Mesenchymal stem cell (in vitro differentiated cells and primary cell): ENCODE data around the gene ASIC2.

ENCODE experiments used
- DNase-seq: peaks from one replicate; pipeline ENCODE4 v3.0.0-alpha.2; 2013
- H2AFZ ChIP-seq: one replicate; pipeline ENCODE4 v1.6.1; 2013; ENCODE audit warnings: low read depth, mild to moderate bottlenecking, control low read depth, inconsistent platforms, low read length, moderate library complexity
- H2AK5ac ChIP-seq: 2 replicates; pipeline ENCODE4 v1.6.1; 2013; ENCODE audit warnings: low read length, moderate library complexity, mild to moderate bottlenecking, inconsistent platforms; ENCODE audit not compliant: severe bottlenecking
- H2BK120ac ChIP-seq: one replicate; pipeline ENCODE4 v1.6.1; 2013; ENCODE audit warnings: low read depth, mild to moderate bottlenecking, inconsistent platforms, low read length, moderate library complexity
- H2BK12ac ChIP-seq, 2 experiments: one replicate each; pipeline ENCODE4 v1.6.1; 2013; ENCODE audit warnings: inconsistent platforms in 2 of 2, low read length in 2 of 2, mild to moderate bottlenecking in 2 of 2, moderate library complexity in 2 of 2, control low read depth in 1 of 2
- H2BK15ac ChIP-seq: one replicate; pipeline ENCODE4 v1.6.1; 2013; ENCODE audit warnings: mild to moderate bottlenecking, low read depth, inconsistent platforms; ENCODE audit not compliant: poor library complexity, severe bottlenecking
- H2BK5ac ChIP-seq: 2 replicates; pipeline ENCODE4 v1.6.1; 2013; ENCODE audit warnings: low read depth, mild to moderate bottlenecking, low read length, control low read depth, inconsistent platforms; ENCODE audit not compliant: poor library complexity, severe bottlenecking
- H3K14ac ChIP-seq, 2 experiments: one replicate each; pipeline ENCODE4 v1.6.1; 2013; ENCODE audit warnings: inconsistent platforms in 2 of 2, low read length in 2 of 2, control low read depth in 1 of 2, mild to moderate bottlenecking in 1 of 2, moderate library complexity in 1 of 2
- H3K18ac ChIP-seq, 2 experiments: one replicate each; pipeline ENCODE4 v1.6.1; 2013; ENCODE audit warnings: inconsistent platforms in 2 of 2, low read length in 2 of 2, control low read depth in 1 of 2, low read depth in 1 of 2, mild to moderate bottlenecking in 1 of 2
- H3K23ac ChIP-seq, 2 experiments: one replicate each; pipeline ENCODE4 v1.6.1; 2013; ENCODE audit warnings: inconsistent platforms in 2 of 2, low read length in 2 of 2, mild to moderate bottlenecking in 2 of 2, moderate library complexity in 2 of 2, control low read depth in 1 of 2
- H3K27ac ChIP-seq: 2 replicates; pipeline ENCODE4 v1.5.1; 2013; ENCODE audit warnings: mild to moderate bottlenecking, moderate library complexity, low read length, control low read depth, inconsistent platforms; ENCODE audit not compliant: poor library complexity, severe bottlenecking
- H3K27me3 ChIP-seq, 2 experiments: 2 replicates each; pipeline versions ENCODE4 v1.6.1 to v1.7.0; 2013; ENCODE audit warnings: low read length in 2 of 2, mild to moderate bottlenecking in 2 of 2, moderate library complexity in 2 of 2, control low read depth in 1 of 2, inconsistent platforms in 1 of 2; ENCODE audit not compliant: control insufficient read depth in 1 of 2, insufficient read depth in 1 of 2
- H3K36me3 ChIP-seq, 2 experiments: 2 replicates each; pipeline versions ENCODE4 v1.6.1 to v1.7.0; 2013; ENCODE audit warnings: low read length in 2 of 2, control low read depth in 1 of 2, inconsistent platforms in 1 of 2, low read depth in 1 of 2, mild to moderate bottlenecking in 1 of 2; ENCODE audit not compliant: insufficient read depth in 2 of 2, control insufficient read depth in 1 of 2
- H3K4ac ChIP-seq, 2 experiments: one replicate each; pipeline ENCODE4 v1.6.1; 2013; ENCODE audit warnings: inconsistent platforms in 2 of 2, low read length in 2 of 2, mild to moderate bottlenecking in 2 of 2, moderate library complexity in 2 of 2, control low read depth in 1 of 2, low read depth in 1 of 2
- H3K4me1 ChIP-seq: 2 replicates; pipeline ENCODE4 v1.6.1; 2013; ENCODE audit warnings: low read depth, low read length, control low read depth; ENCODE audit not compliant: control insufficient read depth, insufficient read depth
- H3K4me2 ChIP-seq: 2 replicates; pipeline ENCODE4 v1.6.1; 2013; ENCODE audit warnings: low read length, mild to moderate bottlenecking, inconsistent platforms; ENCODE audit not compliant: poor library complexity, severe bottlenecking
- H3K4me3 ChIP-seq, 2 experiments: 2 replicates each; pipeline versions ENCODE4 v1.5.1 to v1.7.0; 2013; ENCODE audit warnings: low read length in 2 of 2, mild to moderate bottlenecking in 2 of 2, control low read depth in 1 of 2, low read depth in 1 of 2; ENCODE audit not compliant: insufficient read depth in 1 of 2
- H3K79me1 ChIP-seq: replicated peaks from 2 replicates; pipeline ENCODE4 v1.6.1; 2013; ENCODE audit warnings: mild to moderate bottlenecking, control low read depth, low read length, inconsistent platforms; ENCODE audit not compliant: poor library complexity, severe bottlenecking
- H3K9ac ChIP-seq: 2 replicates; pipeline ENCODE4 v1.7.0; 2013; ENCODE audit warnings: mild to moderate bottlenecking, low read length, moderate library complexity
- H3K9me3 ChIP-seq: 2 replicates; pipeline ENCODE4 v1.7.0; 2013; ENCODE audit warnings: mild to moderate bottlenecking, low read length; ENCODE audit not compliant: control insufficient read depth
- H4K8ac ChIP-seq: one replicate; pipeline ENCODE4 v1.6.1; 2013; ENCODE audit warnings: inconsistent platforms, mild to moderate bottlenecking, low read length, moderate library complexity
- H4K91ac ChIP-seq: one replicate; pipeline ENCODE4 v1.6.1; 2013; ENCODE audit warnings: mild to moderate bottlenecking, low read length, inconsistent platforms
- WGBS: methylation state at CpG from one replicate; pipeline ENCODE4 v1.1.7; 2013; ENCODE audit warnings: mixed read lengths; 5-methylcytosine and 5-hydroxymethylcytosine counted together

Gene ASIC2

GRCh38 chr17:33080091-33080490 is 213.0 kb downstream of the ASIC2 start:
- Histone ChIP-seq H2AK5ac (no peak overlapping the region), H3K9me3 (no peaks in the 10 kb centered on the region), H3K14ac (no peak overlapping the region), H4K8ac (no peak overlapping the region), H3K23ac (no peak overlapping the region), H3K4me1 (no peaks in the 10 kb centered on the region), H3K36me3 (no peaks in the 10 kb centered on the region), H2BK12ac (no peak overlapping the region), H3K4me2 (no peak overlapping the region), H2AFZ (no peak overlapping the region), H3K4me3 (no peak overlapping the region), H3K79me1 (no peaks in the 10 kb centered on the region), H3K27ac (no peak overlapping the region), H3K4ac (no peak overlapping the region), H3K9ac (no peak overlapping the region), H3K18ac (no peak overlapping the region), H2BK120ac (no peak overlapping the region), H2BK5ac (no peak overlapping the region), H4K91ac (no peak overlapping the region), H2BK15ac (no peak overlapping the region), H3K27me3 (peaks cover 15 to 75% of the 10 kb centered on the region in 2 experiments)
- no peak for DNase-seq
- WGBS, result 57% methylated on average over 1 of the region's 3 CpGs

GRCh38 chr17:33079201-33079600 is 213.9 kb downstream of the ASIC2 start:
- Histone ChIP-seq H3K27ac (no peak overlapping the region), H2AK5ac (no peak overlapping the region), H4K91ac (no peak overlapping the region), H2BK120ac (no peak overlapping the region), H3K23ac (no peak overlapping the region), H3K14ac (no peak overlapping the region), H2BK12ac (no peak overlapping the region), H3K18ac (no peak overlapping the region), H2BK15ac (no peak overlapping the region), H3K4me3 (no peak overlapping the region), H3K36me3 (no peaks in the 10 kb centered on the region), H3K4me2 (no peak overlapping the region), H2AFZ (no peak overlapping the region), H3K79me1 (no peaks in the 10 kb centered on the region), H3K9ac (no peak overlapping the region), H3K4ac (no peak overlapping the region), H2BK5ac (no peak overlapping the region), H3K4me1 (no peaks in the 10 kb centered on the region), H3K27me3 (peaks cover 13 to 79% of the 10 kb centered on the region in 2 experiments), H3K9me3 (no peaks in the 10 kb centered on the region), H4K8ac (no peak overlapping the region)
- 90% methylated on average over 3 of the region's 3 CpGs for WGBS
- DNase-seq, result no peak

- Histone ChIP-seq H3K4me2 (no peak overlapping the region), H4K91ac (no peak overlapping the region), H2BK120ac (no peak overlapping the region), H3K14ac (no peak overlapping the region), H2BK12ac (no peak overlapping the region), H2AFZ (no peak overlapping the region), H3K79me1 (no peaks in the 10 kb centered on the region), H3K4ac (no peak overlapping the region), H3K9me3 (no peaks in the 10 kb centered on the region), H4K8ac (no peak overlapping the region), H3K4me1 (no peaks in the 10 kb centered on the region), H3K18ac (no peak overlapping the region), H2AK5ac (no peak overlapping the region), H3K4me3 (no peak overlapping the region), H3K27me3 (peaks cover 8 to 76% of the 10 kb centered on the region in 2 experiments), H3K23ac (no peak overlapping the region), H2BK5ac (no peak overlapping the region), H3K27ac (no peak overlapping the region), H3K36me3 (no peaks in the 10 kb centered on the region), H2BK15ac (no peak overlapping the region), H3K9ac (no peak overlapping the region)
- no peak for DNase-seq
- no CpG with 5 or more reads among the region's 1 CpG for WGBS
These were observed 216.1 kb downstream of the ASIC2 start for GRCh38 chr17:33076979-33077378.

GRCh38 chr17:33073416-33073815 is 219.7 kb downstream of the ASIC2 start:
- no peak overlapping the region for H4K8ac ChIP-seq
- no peak overlapping the region for H3K4me3 ChIP-seq
- H3K9ac ChIP-seq, result peak overlapping the region; percentile 3
- H4K91ac ChIP-seq, result no peak overlapping the region
- no peak overlapping the region for H3K23ac ChIP-seq
- no peak overlapping the region for H2BK15ac ChIP-seq
- no peak overlapping the region for H3K4ac ChIP-seq
- no peaks in the 10 kb centered on the region for H3K36me3 ChIP-seq
- H3K27ac ChIP-seq, result no peak overlapping the region
- peaks cover 8 to 42% of the 10 kb centered on the region in 2 experiments for H3K27me3 ChIP-seq
- H2AFZ ChIP-seq, result no peak overlapping the region
- H3K4me2 ChIP-seq, result no peak overlapping the region
- H3K79me1 ChIP-seq, result no peaks in the 10 kb centered on the region
- H3K4me1 ChIP-seq, result no peaks in the 10 kb centered on the region
- no peak overlapping the region for H2BK5ac ChIP-seq
- no peak overlapping the region for H3K18ac ChIP-seq
- H2BK12ac ChIP-seq, result no peak overlapping the region
- peaks cover 3% of the 10 kb centered on the region for H3K9me3 ChIP-seq
- no peak overlapping the region for H2BK120ac ChIP-seq
- H2AK5ac ChIP-seq, result no peak overlapping the region
- WGBS, result 72% methylated on average over 6 of the region's 7 CpGs
- no peak for DNase-seq
- no peak overlapping the region for H3K14ac ChIP-seq
